Vagina (tissue), 2 donors: ENCODE data around the gene CACNB2.

ENCODE experiments used
- POLR2A ChIP-seq, 2 donors: fragments of 450-650 bp; IDR thresholded peaks; one replicate each; pipeline ENCODE4 v1.6.1; 2017; ENCODE audit warnings: antibody characterized with exemption in 2 of 2, mild to moderate bottlenecking in 2 of 2, moderate library complexity in 2 of 2
- POLR2AphosphoS5 ChIP-seq, 2 donors: sonication (generic); formaldehyde crosslinking; IDR thresholded peaks; one replicate each; pipeline ENCODE4 v1.9.0; 2017; ENCODE audit warnings: antibody characterized with exemption in 2 of 2, mild to moderate bottlenecking in 2 of 2, low read depth in 1 of 2; ENCODE audit not compliant: insufficient read depth in 1 of 2
- TF ChIP-seq, protein P1 (sequence below), 3 experiments: fragments of 450-650 bp in 2 of 3; fragments of 200-600 bp in 1 of 3; sonication (generic) in 1 of 3; IDR thresholded peaks; one replicate each; pipeline ENCODE4 v1.5.1; 2017 to 2019; ENCODE audit warnings: antibody characterized with exemption in 3 of 3, mild to moderate bottlenecking in 2 of 3, moderate library complexity in 2 of 3

DNA sequence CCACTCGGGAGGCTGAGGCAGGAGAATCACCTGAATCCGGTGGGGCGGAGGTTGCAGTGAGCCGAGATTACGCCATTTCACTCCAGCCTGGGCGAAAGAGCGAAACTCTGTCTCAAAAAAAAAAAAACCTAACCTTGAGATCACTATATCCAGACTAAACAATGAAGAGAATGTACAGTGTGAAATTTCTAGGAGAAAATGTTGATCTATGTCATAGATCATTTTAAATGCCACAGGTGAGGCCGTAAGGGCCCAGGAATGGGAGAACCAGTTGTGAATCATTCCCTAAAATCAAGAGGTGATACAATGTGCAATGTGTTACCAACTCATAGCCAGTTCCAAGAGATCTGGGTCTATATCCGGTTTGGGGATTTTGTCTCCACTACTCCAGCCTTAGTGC lies 158.0 kb downstream of the CACNB2 start:
- TF ChIP-seq, protein P1, sequence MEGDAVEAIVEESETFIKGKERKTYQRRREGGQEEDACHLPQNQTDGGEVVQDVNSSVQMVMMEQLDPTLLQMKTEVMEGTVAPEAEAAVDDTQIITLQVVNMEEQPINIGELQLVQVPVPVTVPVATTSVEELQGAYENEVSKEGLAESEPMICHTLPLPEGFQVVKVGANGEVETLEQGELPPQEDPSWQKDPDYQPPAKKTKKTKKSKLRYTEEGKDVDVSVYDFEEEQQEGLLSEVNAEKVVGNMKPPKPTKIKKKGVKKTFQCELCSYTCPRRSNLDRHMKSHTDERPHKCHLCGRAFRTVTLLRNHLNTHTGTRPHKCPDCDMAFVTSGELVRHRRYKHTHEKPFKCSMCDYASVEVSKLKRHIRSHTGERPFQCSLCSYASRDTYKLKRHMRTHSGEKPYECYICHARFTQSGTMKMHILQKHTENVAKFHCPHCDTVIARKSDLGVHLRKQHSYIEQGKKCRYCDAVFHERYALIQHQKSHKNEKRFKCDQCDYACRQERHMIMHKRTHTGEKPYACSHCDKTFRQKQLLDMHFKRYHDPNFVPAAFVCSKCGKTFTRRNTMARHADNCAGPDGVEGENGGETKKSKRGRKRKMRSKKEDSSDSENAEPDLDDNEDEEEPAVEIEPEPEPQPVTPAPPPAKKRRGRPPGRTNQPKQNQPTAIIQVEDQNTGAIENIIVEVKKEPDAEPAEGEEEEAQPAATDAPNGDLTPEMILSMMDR (IDR thresholded peaks at IDR 0.05) = no peak
- TF ChIP-seq POLR2A (IDR thresholded peaks at IDR 0.05) (no peak), POLR2AphosphoS5 (IDR thresholded peaks at IDR 0.05; ENCODE audit: insufficient read depth in 1 of 2, low read depth in 1 of 2) (no peak)
